Peyer's patch (tissue), 4 donors: ENCODE measurements around the gene ZMYND19. TPM values are rescaled to one million over a fixed set of nuclear protein-coding genes. Genes with fewer than 3 reads are reported as not detected.
"Not testable (repeated sequence)": the region's sequence is repeated elsewhere in the genome, so short reads cannot be mapped to it uniquely, and the experiment has no call there.

ENCODE experiments used
- DNase-seq, 3 donors: peaks; one replicate each; pipeline ENCODE4 v3.0.0-alpha.2; 2017 to 2019
- H3K27ac ChIP-seq, 4 donors: fragments of 200-600 bp; sonication (generic); one replicate each; pipeline ENCODE4 v1.5.1; 2016 to 2019
- H3K27me3 ChIP-seq, 2 donors: fragments of 200-600 bp; sonication (generic); one replicate each; pipeline ENCODE4 v1.5.1; 2019
- H3K36me3 ChIP-seq, 3 donors: fragments of 200-600 bp; sonication (generic); one replicate each; pipeline ENCODE4 v1.5.1; 2016 to 2019
- H3K4me1 ChIP-seq, 4 donors: fragments of 200-600 bp; sonication (generic); one replicate each; pipeline ENCODE4 v1.5.1; 2016 to 2019
- H3K4me3 ChIP-seq, 4 donors: fragments of 200-600 bp; sonication (generic); 1 replicate in 3 of 4; 2 replicates in 1 of 4; pipeline ENCODE4 v1.5.1; 2016 to 2019; ENCODE audit warnings: mild to moderate bottlenecking in 1 of 4
- H3K9me3 ChIP-seq, 4 donors: fragments of 200-600 bp; sonication (generic); one replicate each; pipeline ENCODE4 v1.5.1; 2016 to 2019; ENCODE audit warnings: mild to moderate bottlenecking in 1 of 4
- CTCF ChIP-seq, 6 experiments: fragments of 450-650 bp in 4 of 6; fragments of 200-600 bp in 2 of 6; sonication (generic) in 1 of 6; IDR thresholded peaks; one replicate each; pipeline ENCODE4 v1.5.1; 2017 to 2019; ENCODE audit warnings: antibody characterized with exemption in 6 of 6, mild to moderate bottlenecking in 3 of 6, moderate library complexity in 1 of 6
- POLR2A ChIP-seq, 2 donors: fragments of 450-650 bp; IDR thresholded peaks; one replicate each; pipeline ENCODE4 v1.5.1; 2017; ENCODE audit warnings: antibody characterized with exemption in 2 of 2, mild to moderate bottlenecking in 2 of 2, moderate library complexity in 2 of 2
- total RNA-seq, 4 donors: library from RNA; depleted of rRNA; stranded (reverse); fragments of >200 nt; gene quantifications; one replicate each; pipeline ENCODE4 v1.1.0, GENCODE V29; 2016

The ZMYND19 gene
- total RNA-seq, 4 donors from 2014 or later, result 8.8 to 16.8 (median 12.9) TPM

GRCh38 chr9:137569609-137570203 lies 20.6 kb downstream of the ZMYND19 start:
- no peak for DNase-seq
- H3K4me3 ChIP-seq, result no peak overlapping the region
- H3K27ac ChIP-seq, result no peak overlapping the region
- peaks cover 0 to 44% (median 0%) of the 10 kb centered on the region in 3 donors for H3K36me3 ChIP-seq
- no peaks in the 10 kb centered on the region for H3K9me3 ChIP-seq
- H3K4me1 ChIP-seq, result no peaks in the 10 kb centered on the region
- H3K27me3 ChIP-seq, result no peaks in the 10 kb centered on the region
- TF ChIP-seq CTCF (IDR thresholded peaks at IDR 0.05) (no peak), POLR2A (IDR thresholded peaks at IDR 0.05) (no peak)

- not testable (repeated sequence) for H3K4me1 ChIP-seq, H3K27me3 ChIP-seq, H3K27ac ChIP-seq, H3K4me3 ChIP-seq, H3K9me3 ChIP-seq, DNase-seq
- H3K36me3 ChIP-seq, result peaks cover 0 to 44% (median 0%) of the 10 kb centered on the region in 3 donors
Measured at GRCh38 chr9:137568445-137568844, 21.9 kb downstream of the ZMYND19 start.

- Histone ChIP-seq H3K36me3 (peaks cover 0 to 35% (median 0%) of the 10 kb centered on the region in 3 donors), H3K27ac (no peak overlapping the region), H3K27me3 (no peaks in the 10 kb centered on the region), H3K4me3 (no peak overlapping the region), H3K4me1 (no peaks in the 10 kb centered on the region), H3K9me3 (no peaks in the 10 kb centered on the region)
- no peak for TF ChIP-seq CTCF (IDR thresholded peaks at IDR 0.05)
- TF ChIP-seq POLR2A (IDR thresholded peaks at IDR 0.05), result no peak
- no peak for DNase-seq
Measured at GRCh38 chr9:137564817-137565411, 25.4 kb downstream of the ZMYND19 start.

GRCh38 chr9:137564134-137564533 lies 26.2 kb downstream of the ZMYND19 start:
- Histone ChIP-seq H3K4me3 (no peak overlapping the region), H3K27me3 (no peaks in the 10 kb centered on the region), H3K27ac (no peak overlapping the region), H3K9me3 (no peaks in the 10 kb centered on the region), H3K36me3 (peaks cover 0 to 35% (median 0%) of the 10 kb centered on the region in 3 donors), H3K4me1 (no peaks in the 10 kb centered on the region)
- TF ChIP-seq POLR2A (IDR thresholded peaks at IDR 0.05), result no peak
- TF ChIP-seq CTCF (IDR thresholded peaks at IDR 0.05), result no peak
- DNase-seq, result no peak

GRCh38 chr9:137558127-137558526 lies 32.2 kb downstream of the ZMYND19 start:
- TF ChIP-seq CTCF (IDR thresholded peaks at IDR 0.05) (no peak), POLR2A (IDR thresholded peaks at IDR 0.05) (no peak)
- H3K36me3 ChIP-seq, result peaks cover 0 to 53% (median 0%) of the 10 kb centered on the region in 3 donors
- no peaks in the 10 kb centered on the region for H3K27me3 ChIP-seq
- no peaks in the 10 kb centered on the region for H3K9me3 ChIP-seq
- H3K4me3 ChIP-seq, result no peak overlapping the region
- H3K27ac ChIP-seq, result no peak overlapping the region
- H3K4me1 ChIP-seq, result peaks cover 0 to 8% (median 0%) of the 10 kb centered on the region in 4 donors
- DNase-seq, result no peak

- H3K27ac ChIP-seq, result peak overlapping the region in 1 of 4 donors; percentile 27
- TF ChIP-seq POLR2A (IDR thresholded peaks at IDR 0.05) (no peak), CTCF (IDR thresholded peaks at IDR 0.05) (no peak)
- peaks cover 0 to 18% (median 3%) of the 10 kb centered on the region in 4 donors for H3K4me1 ChIP-seq
- peaks cover 0 to 41% (median 0%) of the 10 kb centered on the region in 3 donors for H3K36me3 ChIP-seq
- no peaks in the 10 kb centered on the region for H3K9me3 ChIP-seq
- H3K27me3 ChIP-seq, result no peaks in the 10 kb centered on the region
- H3K4me3 ChIP-seq, result no peak overlapping the region
- peak in 1 of 3 donors; percentile 75 for DNase-seq
Measured at GRCh38 chr9:137556069-137556838, 34.1 kb downstream of the ZMYND19 start.
